ENCODE results near the gene SVBP.
"Not testable (repeated sequence)": the region's sequence is repeated elsewhere in the genome, so short reads cannot be mapped to it uniquely, and the experiment has no call there.

The SVBP gene

DNA sequence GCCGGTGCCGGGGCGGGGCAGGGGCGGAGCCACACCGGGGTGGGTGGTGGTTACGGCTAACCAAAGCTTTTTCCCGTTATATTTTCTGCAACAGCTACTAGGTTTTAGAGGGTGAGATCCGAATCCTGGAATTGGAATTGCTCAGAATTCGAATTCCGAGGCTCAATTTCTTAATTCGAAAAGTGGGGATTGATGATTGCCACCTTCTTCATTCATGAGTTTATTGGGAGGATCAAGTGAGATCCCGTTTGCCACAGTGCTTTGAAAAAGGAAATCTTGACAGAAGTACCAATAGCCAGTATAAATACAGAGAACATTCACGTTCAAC, 207 bp upstream of the SVBP start:
- Histone ChIP-seq H3K27me3 (replicated peaks; ENCODE audit: insufficient read depth, low read length) (no peaks in the 10 kb centered on the region), H2AFZ (ENCODE audit: low read length) (peak overlapping the region; percentile 39; the same call in 1 of the 2 replicates), H3K79me2 (ENCODE audit: low read length) (no peaks in the 10 kb centered on the region), H3K4me1 (ENCODE audit: low read length) (peaks cover 6% of the 10 kb centered on the region), H3K27ac (ENCODE audit: low read length) (no peak overlapping the region), H3K9me2 (replicated peaks; ENCODE audit: insufficient read depth, low read length) (no peaks in the 10 kb centered on the region), H3K9me3 (replicated peaks; ENCODE audit: insufficient read depth, low read length) (no peaks in the 10 kb centered on the region), H3K9ac (ENCODE audit: low read length) (no peak overlapping the region; the same call in 1 of the 2 replicates), H3K4me3 (ENCODE audit: low read length) (peak overlapping the region; percentile 53), H4K20me1 (ENCODE audit: insufficient read depth, low read length) (no peaks in the 10 kb centered on the region), H3K4me2 (ENCODE audit: low read depth, low read length) (peak overlapping the region; percentile 70), H3K36me3 (replicated peaks; ENCODE audit: insufficient read depth, low read length) (no peaks in the 10 kb centered on the region), H3F3A (ENCODE audit: insufficient read depth, low read length) (peaks cover 8% of the 10 kb centered on the region; the same call in 1 of the 2 replicates)
- TF ChIP-seq EZH2 (optimal IDR thresholded peaks at IDR 0.05; ENCODE audit: low read depth, low read length) (no peak), EZH2phosphoT487 (IDR thresholded peaks at IDR 0.05; ENCODE audit: low read length) (no peak)
- TF ChIP-seq, protein P1, sequence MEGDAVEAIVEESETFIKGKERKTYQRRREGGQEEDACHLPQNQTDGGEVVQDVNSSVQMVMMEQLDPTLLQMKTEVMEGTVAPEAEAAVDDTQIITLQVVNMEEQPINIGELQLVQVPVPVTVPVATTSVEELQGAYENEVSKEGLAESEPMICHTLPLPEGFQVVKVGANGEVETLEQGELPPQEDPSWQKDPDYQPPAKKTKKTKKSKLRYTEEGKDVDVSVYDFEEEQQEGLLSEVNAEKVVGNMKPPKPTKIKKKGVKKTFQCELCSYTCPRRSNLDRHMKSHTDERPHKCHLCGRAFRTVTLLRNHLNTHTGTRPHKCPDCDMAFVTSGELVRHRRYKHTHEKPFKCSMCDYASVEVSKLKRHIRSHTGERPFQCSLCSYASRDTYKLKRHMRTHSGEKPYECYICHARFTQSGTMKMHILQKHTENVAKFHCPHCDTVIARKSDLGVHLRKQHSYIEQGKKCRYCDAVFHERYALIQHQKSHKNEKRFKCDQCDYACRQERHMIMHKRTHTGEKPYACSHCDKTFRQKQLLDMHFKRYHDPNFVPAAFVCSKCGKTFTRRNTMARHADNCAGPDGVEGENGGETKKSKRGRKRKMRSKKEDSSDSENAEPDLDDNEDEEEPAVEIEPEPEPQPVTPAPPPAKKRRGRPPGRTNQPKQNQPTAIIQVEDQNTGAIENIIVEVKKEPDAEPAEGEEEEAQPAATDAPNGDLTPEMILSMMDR (IDR thresholded peaks at IDR 0.05; ENCODE audit: low read length) = no peak
- DNase-seq = no peak

DNA sequence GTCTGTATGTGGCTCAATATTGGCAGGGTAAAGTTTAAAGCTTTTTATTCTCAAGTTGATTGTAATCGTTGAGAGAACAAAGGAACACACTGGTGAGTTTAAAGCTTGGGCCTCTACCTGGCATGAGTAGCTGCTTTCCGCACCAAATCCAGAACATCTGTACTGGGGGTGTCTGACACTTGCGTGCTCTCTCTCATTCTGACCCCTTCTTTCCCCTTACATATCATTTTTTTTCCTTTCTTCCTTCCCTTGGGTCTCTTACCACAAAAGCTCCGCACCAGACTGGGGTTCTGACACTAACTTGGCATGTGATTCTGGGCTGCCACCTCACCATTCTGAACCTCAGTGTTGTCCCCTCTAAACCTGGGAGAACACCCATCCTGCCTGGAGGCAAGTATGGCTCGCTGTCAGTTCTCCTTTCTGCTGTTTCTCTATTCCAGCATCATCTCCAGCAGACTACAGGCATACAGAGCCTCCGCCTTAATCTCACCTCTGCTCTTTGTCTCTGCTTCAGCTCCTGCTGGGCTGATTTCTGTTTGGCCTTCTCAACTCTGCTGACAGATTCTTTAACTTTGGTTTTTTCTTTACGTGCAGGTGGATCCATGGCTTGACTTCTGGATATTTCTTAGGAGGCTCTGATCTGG, 1.1 kb downstream of the SVBP start:
- Histone ChIP-seq H3K9me3 (replicated peaks; ENCODE audit: insufficient read depth, low read length) (no peaks in the 10 kb centered on the region), H3K4me3 (ENCODE audit: low read length) (peak overlapping the region; percentile 85), H3K36me3 (replicated peaks; ENCODE audit: insufficient read depth, low read length) (no peaks in the 10 kb centered on the region), H3K27ac (ENCODE audit: low read length) (peak overlapping the region; percentile 37; the same call in 1 of the 2 replicates), H3K9ac (ENCODE audit: low read length) (peak overlapping the region; percentile 71; the same call in 1 of the 2 replicates), H3K4me2 (ENCODE audit: low read depth, low read length) (peak overlapping the region; percentile 90), H2AFZ (ENCODE audit: low read length) (peak overlapping the region; percentile 98), H3K4me1 (ENCODE audit: low read length) (peaks cover 6% of the 10 kb centered on the region), H3K79me2 (ENCODE audit: low read length) (no peaks in the 10 kb centered on the region), H3K9me2 (replicated peaks; ENCODE audit: insufficient read depth, low read length) (no peaks in the 10 kb centered on the region), H3K27me3 (replicated peaks; ENCODE audit: insufficient read depth, low read length) (no peaks in the 10 kb centered on the region), H4K20me1 (ENCODE audit: insufficient read depth, low read length) (no peaks in the 10 kb centered on the region), H3F3A (ENCODE audit: insufficient read depth, low read length) (peaks cover 8% of the 10 kb centered on the region; the same call in 1 of the 2 replicates)
- DNase-seq = peak; percentile 17
- TF ChIP-seq EZH2phosphoT487 (IDR thresholded peaks at IDR 0.05; ENCODE audit: low read length) = no peak
- TF ChIP-seq, protein P1 (IDR thresholded peaks at IDR 0.05; ENCODE audit: low read length) = no peak

DNA sequence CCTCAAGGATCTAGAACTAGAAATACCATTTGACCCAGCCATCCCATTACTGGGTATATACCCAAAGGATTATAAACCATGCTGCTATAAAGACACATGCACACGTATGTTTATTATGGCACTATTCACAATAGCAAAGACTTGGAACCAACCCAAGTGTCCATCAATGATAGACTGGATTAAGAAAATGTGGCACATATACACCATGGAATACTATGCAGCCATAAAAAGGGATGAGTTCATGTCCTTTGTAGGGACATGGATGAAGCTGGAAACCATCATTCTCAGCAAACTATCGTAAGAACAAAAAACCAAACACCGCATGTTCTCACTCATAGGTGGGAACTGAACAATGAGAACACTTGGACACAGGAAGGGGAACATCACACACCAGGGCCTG, 2.4 kb downstream of the SVBP start:
- H3K4me2 ChIP-seq (ENCODE audit: low read depth, low read length); H3K9me2 ChIP-seq (replicated peaks; ENCODE audit: insufficient read depth, low read length); H4K20me1 ChIP-seq (ENCODE audit: insufficient read depth, low read length); H3K9me3 ChIP-seq (replicated peaks; ENCODE audit: insufficient read depth, low read length); H3K27ac ChIP-seq (ENCODE audit: low read length); H3K36me3 ChIP-seq (replicated peaks; ENCODE audit: insufficient read depth, low read length); H3K27me3 ChIP-seq (replicated peaks; ENCODE audit: insufficient read depth, low read length); H2AFZ ChIP-seq (ENCODE audit: low read length); H3K79me2 ChIP-seq (ENCODE audit: low read length); DNase-seq; H3K9ac ChIP-seq (ENCODE audit: low read length); H3F3A ChIP-seq (ENCODE audit: insufficient read depth, low read length); H3K4me3 ChIP-seq (ENCODE audit: low read length); H3K4me1 ChIP-seq (ENCODE audit: low read length): not testable (repeated sequence)

DNA sequence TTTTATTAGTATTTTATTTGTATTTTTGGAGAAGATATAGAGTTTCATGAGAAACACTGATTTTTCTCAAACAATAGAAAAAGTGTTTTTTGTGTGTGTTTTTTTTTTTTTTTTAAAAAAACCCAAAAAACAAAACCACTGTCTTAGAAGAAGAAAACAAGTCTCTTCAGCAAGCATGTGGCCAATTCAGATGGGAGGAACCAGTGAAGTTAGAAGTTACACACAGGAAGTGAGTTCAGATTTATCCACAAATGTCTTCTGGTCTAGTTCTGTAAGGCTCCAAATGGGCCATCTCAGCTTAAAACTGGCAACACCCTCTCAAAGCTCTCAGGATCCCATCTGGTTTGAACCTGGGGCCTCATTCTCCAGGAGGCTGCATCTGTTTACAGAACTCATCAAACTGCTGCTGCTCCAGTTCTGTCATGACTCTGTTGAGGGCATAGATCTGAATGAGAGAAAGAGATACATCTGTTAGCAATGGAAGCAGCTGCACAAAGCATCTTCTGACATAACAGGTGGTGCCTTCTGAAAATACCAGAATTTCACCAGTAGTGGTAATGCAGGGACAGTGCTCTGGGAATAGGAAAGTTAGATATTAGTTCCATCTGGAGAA, 10.0 kb downstream of the SVBP start:
- Histone ChIP-seq H3K36me3 (replicated peaks; ENCODE audit: insufficient read depth, low read length) (no peaks in the 10 kb centered on the region), H3K79me2 (ENCODE audit: low read length) (no peaks in the 10 kb centered on the region), H3K4me3 (ENCODE audit: low read length) (no peak overlapping the region), H3K27ac (ENCODE audit: low read length) (no peak overlapping the region), H3K9me2 (replicated peaks; ENCODE audit: insufficient read depth, low read length) (no peaks in the 10 kb centered on the region), H3K27me3 (replicated peaks; ENCODE audit: insufficient read depth, low read length) (no peaks in the 10 kb centered on the region), H3K9ac (ENCODE audit: low read length) (no peak overlapping the region), H3F3A (ENCODE audit: insufficient read depth, low read length) (no peaks in the 10 kb centered on the region), H4K20me1 (ENCODE audit: insufficient read depth, low read length) (no peaks in the 10 kb centered on the region), H2AFZ (ENCODE audit: low read length) (no peak overlapping the region), H3K4me1 (ENCODE audit: low read length) (no peaks in the 10 kb centered on the region), H3K9me3 (replicated peaks; ENCODE audit: insufficient read depth, low read length) (no peaks in the 10 kb centered on the region), H3K4me2 (ENCODE audit: low read depth, low read length) (no peak overlapping the region)
- DNase-seq = no peak
- no peak for TF ChIP-seq EZH2phosphoT487 (IDR thresholded peaks at IDR 0.05; ENCODE audit: low read length)
- no peak for TF ChIP-seq EZH2 (optimal IDR thresholded peaks at IDR 0.05; ENCODE audit: low read depth, low read length)
- TF ChIP-seq, protein P1 (IDR thresholded peaks at IDR 0.05; ENCODE audit: low read length) = no peak

Data from MM.1S (cell line).